Pancreas (tissue), 10 donors: ENCODE results near the gene SART1. TPM values are rescaled to one million over a fixed set of nuclear protein-coding genes. Genes with fewer than 3 reads are reported as not detected.
A peak's percentile ranks its signal among the peaks of the same experiment; 100 is the strongest.
"Not testable (repeated sequence)": the region's sequence is repeated elsewhere in the genome, so short reads cannot be mapped to it uniquely, and the experiment has no call there.

Experiments
- ATAC-seq, 4 donors: fragments of 200-7000 bp; cut with Tn5 transposase; one replicate each; pipeline versions ENCODE4 v1.8.0 to v1.9.1; 2020; ENCODE audit warnings: mild to moderate bottlenecking in 4 of 4, moderate library complexity in 4 of 4
- DNase-seq, 6 donors: peaks; one replicate each; pipeline ENCODE4 v3.0.0-alpha.2; 2020
- FAIRE-seq: peaks from 2 replicates; lab custom pipeline; 2012; peaks lifted over from hg19 to GRCh38; lab: Jason Lieb, UNC
- H3K27ac ChIP-seq, 4 donors: fragments of 200-600 bp; sonication (generic); 1 replicate in 3 of 4; 2 replicates in 1 of 4; pipeline versions ENCODE4 v1.5.0 to v1.8.0; 2020
- H3K27me3 ChIP-seq, 4 donors: fragments of 200-600 bp; one replicate each; pipeline ENCODE4 v1.8.0; 2021
- H3K36me3 ChIP-seq, 3 donors: fragments of 200-600 bp; sonication (generic) in 1 of 3; one replicate each; pipeline versions ENCODE4 v1.5.0 to v1.8.0; 2020 to 2021
- H3K4me1 ChIP-seq, 3 donors: fragments of 200-600 bp; one replicate each; pipeline ENCODE4 v1.8.0; 2021
- H3K4me3 ChIP-seq, 4 donors: fragments of 200-600 bp; sonication (generic) in 2 of 4; one replicate each; pipeline versions ENCODE4 v1.5.0 to v1.8.0; 2020 to 2021
- H3K9me3 ChIP-seq, 4 donors: fragments of 200-600 bp; one replicate each; pipeline ENCODE4 v1.8.0; 2021
- WGBS, 2 donors: extraction: QIAGEN DNeasy Blood & Tissue Kit; methylation state at CpG; one replicate each; pipeline ENCODE4 v1.1.7; 2013; 5-methylcytosine and 5-hydroxymethylcytosine counted together
- intact Hi-C, 3 donors: fragments of 100-400 bp; cut with DNase I; formaldehyde crosslinking; loops; one replicate each; pipeline versions ENCODE4 v1.11.1 to v1.14.2; 2022
- polyA plus RNA-seq, 2 donors: library from polyadenylated mRNA; stranded (reverse); fragments of 200-250 nt; gene quantifications; one replicate each; pipeline ENCODE4 v1.2.3, GENCODE V29; 2013
- total RNA-seq, 6 donors: library from RNA; stranded (reverse); fragmentation: NEBNext Ultra II Directional in 4 of 6; extraction: Animal tissue kit (Norgen Biotek cat#: 25700) in 4 of 6; gene quantifications; one replicate each; pipeline versions ENCODE4 v1.2.1 to v1.2.4, GENCODE V29; 2021 to 2023
- TF ChIP-seq, protein P1 (sequence below), 4 donors: fragments of 200-600 bp; sonication (generic) in 3 of 4; IDR thresholded peaks; one replicate each; pipeline versions ENCODE4 v1.5.0 to v1.8.0; 2021; ENCODE audit warnings: antibody characterized with exemption in 4 of 4
- donor health status: healthy with polysubstance abuse.
- donor health status: DM: no; HTN: no; CAD: no; lungs with moderate emphysema.
- donor health status: DM: no; HTN: no; CAD: no.
- donor health status: control.
- donor health status: control.
- donor health status: Bipolar disorder and iron deficiency.
- donor health status: DM: yes; HTN: yes; CAD: no.
- donor health status: DM: no; HTN: no; CAD: no.
- donor health status: DM: no; HTN: no; CAD: no.
- donor health status: DM: yes; HTN: yes; CAD: no.

The SART1 gene
- total and polyA plus RNA-seq, 8 donors = 19.2 to 98.5 (median 25.5) TPM

- TF ChIP-seq, protein P1, sequence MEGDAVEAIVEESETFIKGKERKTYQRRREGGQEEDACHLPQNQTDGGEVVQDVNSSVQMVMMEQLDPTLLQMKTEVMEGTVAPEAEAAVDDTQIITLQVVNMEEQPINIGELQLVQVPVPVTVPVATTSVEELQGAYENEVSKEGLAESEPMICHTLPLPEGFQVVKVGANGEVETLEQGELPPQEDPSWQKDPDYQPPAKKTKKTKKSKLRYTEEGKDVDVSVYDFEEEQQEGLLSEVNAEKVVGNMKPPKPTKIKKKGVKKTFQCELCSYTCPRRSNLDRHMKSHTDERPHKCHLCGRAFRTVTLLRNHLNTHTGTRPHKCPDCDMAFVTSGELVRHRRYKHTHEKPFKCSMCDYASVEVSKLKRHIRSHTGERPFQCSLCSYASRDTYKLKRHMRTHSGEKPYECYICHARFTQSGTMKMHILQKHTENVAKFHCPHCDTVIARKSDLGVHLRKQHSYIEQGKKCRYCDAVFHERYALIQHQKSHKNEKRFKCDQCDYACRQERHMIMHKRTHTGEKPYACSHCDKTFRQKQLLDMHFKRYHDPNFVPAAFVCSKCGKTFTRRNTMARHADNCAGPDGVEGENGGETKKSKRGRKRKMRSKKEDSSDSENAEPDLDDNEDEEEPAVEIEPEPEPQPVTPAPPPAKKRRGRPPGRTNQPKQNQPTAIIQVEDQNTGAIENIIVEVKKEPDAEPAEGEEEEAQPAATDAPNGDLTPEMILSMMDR (IDR thresholded peaks at IDR 0.05) = no peak
- Histone ChIP-seq H3K4me3 (no peak overlapping the region), H3K36me3 (peaks cover 0 to 7% (median 0%) of the 10 kb centered on the region in 3 donors), H3K9me3 (no peaks in the 10 kb centered on the region), H3K27ac (no peak overlapping the region), H3K4me1 (peaks cover 0 to 5% (median 5%) of the 10 kb centered on the region in 3 donors), H3K27me3 (peaks cover 0 to 4% (median 0%) of the 10 kb centered on the region in 4 donors)
- DNase-seq (no peak), FAIRE-seq (no peak), ATAC-seq (no peak)
- intact Hi-C loops = no loop called here
- 81 to 86% methylated on average over 2 of the region's 2 CpGs for whole genome bisulfite sequencing, 2 donors
Measured at GRCh38 chr11:66008095-66008467, 46.5 kb downstream of the SART1 start.

GRCh38 chr11:66008468-66009101 lies 47.1 kb downstream of the SART1 start:
- peak in 1 of 6 donors; percentile 20 for DNase-seq
- Histone ChIP-seq H3K27me3 (peaks cover 0 to 4% (median 0%) of the 10 kb centered on the region in 4 donors), H3K27ac (no peak overlapping the region), H3K36me3 (peaks cover 0 to 7% (median 0%) of the 10 kb centered on the region in 3 donors), H3K4me3 (no peak overlapping the region), H3K4me1 (peaks cover 0 to under 1% (median 0%) of the 10 kb centered on the region in 3 donors), H3K9me3 (no peaks in the 10 kb centered on the region)
- no peak for ATAC-seq
- WGBS, 2 donors = 58 to 65% methylated on average over 10 of the region's 10 CpGs
- intact Hi-C loops = no loop called here
- no peak for FAIRE-seq
- TF ChIP-seq, protein P1 (IDR thresholded peaks at IDR 0.05) = no peak

GRCh38 chr11:66010036-66010435 lies 48.5 kb downstream of the SART1 start:
- H3K4me1 ChIP-seq, H3K27me3 ChIP-seq, ATAC-seq, H3K27ac ChIP-seq, DNase-seq, FAIRE-seq, H3K9me3 ChIP-seq, H3K4me3 ChIP-seq, intact Hi-C loops, H3K36me3 ChIP-seq: not testable (repeated sequence)
- 64 to 68% methylated on average over 4 of the region's 4 CpGs for WGBS, 2 donors

DNA sequence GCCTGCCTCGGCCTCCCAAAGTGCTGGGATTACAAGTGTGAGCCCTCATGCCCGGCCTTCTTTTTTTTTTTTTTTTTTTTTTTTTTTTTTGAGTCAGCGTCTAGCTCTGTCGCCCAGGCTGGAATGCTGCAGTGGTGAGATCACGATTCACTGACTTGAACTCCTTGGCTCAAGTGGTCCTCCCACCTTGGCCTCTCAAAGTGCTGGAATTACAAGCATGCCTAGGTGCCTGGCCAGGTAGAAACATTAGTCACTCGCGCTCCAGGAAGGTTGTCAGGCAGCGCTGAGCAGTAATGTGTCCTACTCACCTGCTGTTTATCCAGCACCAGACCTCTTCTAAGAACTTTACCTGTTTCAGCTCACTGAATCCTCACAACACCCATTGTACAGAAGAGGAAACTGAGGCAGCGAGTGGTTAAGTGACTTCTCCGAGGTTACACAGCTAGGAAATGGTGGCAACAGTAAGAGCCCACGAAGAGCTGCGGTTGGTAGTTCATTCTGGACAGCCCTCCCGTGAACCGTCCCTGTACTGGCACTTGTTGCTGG lies 49.8 kb downstream of the SART1 start:
- FAIRE-seq (no peak), ATAC-seq (peak; percentile 49 to 83 (median 62)), DNase-seq (peak in 2 of 6 donors; percentile 29 to 51)
- TF ChIP-seq, protein P1 (IDR thresholded peaks at IDR 0.05) = no peak
- H3K36me3 ChIP-seq = no peaks in the 10 kb centered on the region
- peaks cover 0 to 4% (median 0%) of the 10 kb centered on the region in 4 donors for H3K27me3 ChIP-seq
- no peaks in the 10 kb centered on the region for H3K9me3 ChIP-seq
- no peaks in the 10 kb centered on the region for H3K4me1 ChIP-seq
- intact Hi-C loops = no loop called here
- WGBS, 2 donors = 28 to 43% methylated on average over 14 of the region's 14 CpGs
- H3K4me3 ChIP-seq = no peak overlapping the region
- H3K27ac ChIP-seq = peak overlapping the region in 1 of 4 donors; percentile 33

DNA sequence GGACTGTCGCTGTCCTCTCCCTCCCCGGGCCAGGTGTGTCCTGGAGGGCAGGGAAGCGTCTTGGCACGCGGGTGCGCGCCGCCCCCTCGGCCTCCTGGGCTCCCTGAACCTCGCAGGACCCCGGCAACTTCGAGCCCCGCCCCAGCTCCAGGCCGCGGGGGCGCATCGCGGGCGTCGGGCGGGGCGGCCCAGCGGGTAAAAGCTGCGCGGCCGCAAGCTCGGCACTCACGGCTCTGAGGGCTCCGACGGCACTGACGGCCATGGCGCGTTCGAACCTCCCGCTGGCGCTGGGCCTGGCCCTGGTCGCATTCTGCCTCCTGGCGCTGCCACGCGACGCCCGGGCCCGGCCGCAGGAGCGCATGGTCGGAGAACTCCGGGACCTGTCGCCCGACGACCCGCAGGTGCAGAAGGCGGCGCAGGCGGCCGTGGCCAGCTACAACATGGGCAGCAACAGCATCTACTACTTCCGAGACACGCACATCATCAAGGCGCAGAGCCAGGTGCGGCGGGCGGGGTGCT lies 50.3 kb downstream of the SART1 start, which contains the start of gene CST6:
Gene CST6 (plus strand): TSS at position 224 of the 519 bp plus-strand sequence. CDS start 37 bp downstream, at position 261.
- peak; percentile 9 to 35 (median 24) for ATAC-seq
- Histone ChIP-seq H3K4me1 (no peaks in the 10 kb centered on the region), H3K36me3 (no peaks in the 10 kb centered on the region), H3K27ac (peak within 1 kb of the TSS in 1 of 4 donors; percentile 33), H3K9me3 (no peaks in the 10 kb centered on the region), H3K27me3 (peaks cover 0 to 4% (median 0%) of the 10 kb centered on the region in 4 donors), H3K4me3 (peak within 1 kb of the TSS in 1 of 4 donors; percentile 15)
- DNase-seq = peak in 1 of 6 donors; percentile 70
- WGBS, 2 donors = 6 to 8% methylated on average over 51 to 61 of the region's 61 CpGs
- intact Hi-C loops = no loop called here
- TF ChIP-seq, protein P1 (IDR thresholded peaks at IDR 0.05) = no peak
- no peak for FAIRE-seq
